GM12891 (cell line): ENCODE measurements around the gene AGFG2.

Experiments used
- POLR2A ChIP-seq: IDR thresholded peaks from 2 replicates; pipeline ENCODE4 v1.6.1; 2011; ENCODE audit warnings: low read depth, low read length, control low read depth
- POLR2AphosphoS5 ChIP-seq: IDR thresholded peaks from 2 replicates; pipeline ENCODE4 v1.6.1; 2011; ENCODE audit warnings: low read depth, low read length, control low read depth
- POU2F2 ChIP-seq: IDR thresholded peaks from 2 replicates; pipeline ENCODE4 v1.6.1; 2011; ENCODE audit warnings: low read depth, mild to moderate bottlenecking, control low read depth, low read length, moderate library complexity
- SPI1 ChIP-seq: IDR thresholded peaks from 2 replicates; pipeline ENCODE4 v1.6.1; 2011; ENCODE audit warnings: low read depth, low read length, control low read depth
- TAF1 ChIP-seq: IDR thresholded peaks from 2 replicates; pipeline ENCODE4 v1.6.1; 2011; ENCODE audit warnings: low read depth, low read length, control low read depth

GRCh38 chr7:100565133-100565571 lies 26.1 kb downstream of the AGFG2 start:
- TF ChIP-seq POLR2AphosphoS5 (no peak), POLR2A (no peak), TAF1 (no peak), POU2F2 (no peak), SPI1 (no peak)
